ENCODE results near the gene SLC6A11. TPM values are rescaled to one million over a fixed set of nuclear protein-coding genes. Genes with fewer than 3 reads are reported as not detected.

The SLC6A11 gene
- total RNA-seq, 1 donor from 2014 or later, result 0.25 TPM

- H3K36me3 ChIP-seq, result no peaks in the 10 kb centered on the region
- no peak for DNase-seq (ENCODE audit: extremely low spot score in 2 of 2)
- TF ChIP-seq POLR2AphosphoS5 (IDR thresholded peaks at IDR 0.05; ENCODE audit: insufficient read depth in 1 of 2, low read depth in 1 of 2) (no peak), CTCF (IDR thresholded peaks at IDR 0.05) (no peak), POLR2A (IDR thresholded peaks at IDR 0.05) (no peak)
Observed at GRCh38 chr3:10858091-10858490, 42.1 kb downstream of the SLC6A11 start.

GRCh38 chr3:10867384-10867783 is 51.4 kb downstream of the SLC6A11 start:
- no peak for TF ChIP-seq POLR2A (IDR thresholded peaks at IDR 0.05)
- no peak for TF ChIP-seq POLR2AphosphoS5 (IDR thresholded peaks at IDR 0.05; ENCODE audit: insufficient read depth in 1 of 2, low read depth in 1 of 2)
- no peak for TF ChIP-seq CTCF (IDR thresholded peaks at IDR 0.05)

More at GRCh38 chr3:10858091-10858490, 42.1 kb downstream of the SLC6A11 start:
- Histone ChIP-seq H3K27ac (no peak overlapping the region), H3K4me3 (no peak overlapping the region), H3K27me3 (no peaks in the 10 kb centered on the region), H3K9me3 (no peaks in the 10 kb centered on the region), H3K4me1 (no peaks in the 10 kb centered on the region)
- intact Hi-C loops (cut with DNase I), result no loop called here

GRCh38 chr3:10869460-10869859 is 53.4 kb downstream of the SLC6A11 start:
- Histone ChIP-seq H3K4me1 (no peaks in the 10 kb centered on the region), H3K4me3 (no peak overlapping the region), H3K36me3 (no peaks in the 10 kb centered on the region), H3K9me3 (no peaks in the 10 kb centered on the region), H3K27ac (no peak overlapping the region), H3K27me3 (no peaks in the 10 kb centered on the region)
- TF ChIP-seq POLR2A (IDR thresholded peaks at IDR 0.05) (no peak), POLR2AphosphoS5 (IDR thresholded peaks at IDR 0.05; ENCODE audit: insufficient read depth in 1 of 2, low read depth in 1 of 2) (no peak), CTCF (IDR thresholded peaks at IDR 0.05) (no peak)
- intact Hi-C loops (cut with DNase I), result no loop called here
- no peak for DNase-seq (ENCODE audit: extremely low spot score in 2 of 2)

More at GRCh38 chr3:10867384-10867783, 51.4 kb downstream of the SLC6A11 start:
- no peaks in the 10 kb centered on the region for H3K27me3 ChIP-seq
- H3K36me3 ChIP-seq, result no peaks in the 10 kb centered on the region
- no peak overlapping the region for H3K27ac ChIP-seq
- no peak overlapping the region for H3K4me3 ChIP-seq
- intact Hi-C loops (cut with DNase I), result no loop called here
- no peaks in the 10 kb centered on the region for H3K9me3 ChIP-seq
- H3K4me1 ChIP-seq, result no peaks in the 10 kb centered on the region
- no peak for DNase-seq (ENCODE audit: extremely low spot score in 2 of 2)

GRCh38 chr3:10870296-10870695 is 54.3 kb downstream of the SLC6A11 start:
- no peak overlapping the region for H3K4me3 ChIP-seq
- no peaks in the 10 kb centered on the region for H3K36me3 ChIP-seq
- intact Hi-C loops (cut with DNase I), result no loop called here
- TF ChIP-seq POLR2AphosphoS5 (IDR thresholded peaks at IDR 0.05; ENCODE audit: insufficient read depth in 1 of 2, low read depth in 1 of 2) (no peak), CTCF (IDR thresholded peaks at IDR 0.05) (no peak)
- no peaks in the 10 kb centered on the region for H3K9me3 ChIP-seq
- H3K27me3 ChIP-seq, result no peaks in the 10 kb centered on the region
- H3K27ac ChIP-seq, result no peak overlapping the region
- no peak for DNase-seq (ENCODE audit: extremely low spot score in 2 of 2)
- no peaks in the 10 kb centered on the region for H3K4me1 ChIP-seq

- TF ChIP-seq CTCF (IDR thresholded peaks at IDR 0.05) (no peak), POLR2AphosphoS5 (IDR thresholded peaks at IDR 0.05; ENCODE audit: insufficient read depth in 1 of 2, low read depth in 1 of 2) (no peak), POLR2A (IDR thresholded peaks at IDR 0.05) (no peak)
- H3K4me3 ChIP-seq, result no peak overlapping the region
- H3K9me3 ChIP-seq, result no peaks in the 10 kb centered on the region
- no peaks in the 10 kb centered on the region for H3K36me3 ChIP-seq
- no peaks in the 10 kb centered on the region for H3K27me3 ChIP-seq
- intact Hi-C loops (cut with DNase I), result no loop called here
- DNase-seq (ENCODE audit: extremely low spot score in 2 of 2), result no peak
- no peak overlapping the region for H3K27ac ChIP-seq
- no peaks in the 10 kb centered on the region for H3K4me1 ChIP-seq
Observed at GRCh38 chr3:10873415-10873814, 57.4 kb downstream of the SLC6A11 start.
